Measurements from ENCODE around the gene AKAP13. TPM values are rescaled to one million over a fixed set of nuclear protein-coding genes. Genes with fewer than 3 reads are reported as not detected.

The AKAP13 gene
- polyA plus RNA-seq, 1 of the 3 experiments (the other 2 are of a cell fraction): 8.4 TPM

DNA sequence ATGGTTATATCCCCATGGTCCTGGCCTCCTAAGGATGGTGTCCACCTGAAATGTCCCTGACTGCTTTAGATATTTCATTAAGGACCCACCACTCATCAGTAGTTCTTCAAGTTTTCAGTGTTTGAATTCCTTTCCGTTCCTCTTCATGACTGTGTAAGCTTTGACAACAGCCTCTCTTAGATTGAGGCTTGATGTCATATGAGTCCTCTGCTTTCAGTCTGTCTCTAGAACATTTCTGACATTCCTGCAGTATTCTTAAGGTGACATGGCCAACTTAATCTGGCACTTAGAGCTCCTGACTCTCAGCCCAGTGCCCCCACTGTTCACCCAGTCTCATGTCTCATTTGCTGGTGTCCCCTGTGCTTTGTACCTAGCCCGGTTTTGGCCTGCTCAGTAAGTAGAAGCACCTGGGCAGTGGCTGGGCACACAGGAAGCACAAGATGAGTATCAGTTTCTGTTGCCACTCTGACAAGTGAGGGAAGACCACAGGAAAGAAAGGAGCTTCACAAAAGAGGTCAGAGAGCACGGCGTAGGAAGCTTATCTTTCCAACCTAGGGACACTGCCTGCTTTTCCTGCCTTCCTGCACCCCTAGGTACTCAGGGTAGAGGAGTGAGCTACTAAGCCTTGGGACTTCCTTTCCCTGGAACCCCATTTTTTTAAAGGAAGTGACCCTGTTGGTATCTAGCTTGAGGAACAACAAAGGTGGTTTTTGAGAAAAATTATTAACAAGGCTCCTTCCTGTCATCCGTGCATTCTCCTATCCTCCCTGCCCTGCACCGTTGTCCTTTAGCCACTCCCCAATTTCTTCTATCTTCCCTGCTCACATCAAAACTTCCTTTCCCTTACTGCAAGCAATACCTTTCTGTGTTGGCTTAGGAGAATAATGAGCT lies 311.2 kb downstream of the AKAP13 start:
- peaks cover 57 to 65% of the 10 kb centered on the region in 2 experiments for H3K36me3 ChIP-seq (replicated peaks in 1 of 2; ENCODE audit: control insufficient read depth in 1 of 2, insufficient read depth in 2 of 2, low read length in 1 of 2)
- no peaks in the 10 kb centered on the region for H3K9me2 ChIP-seq
- H3K4me3 ChIP-seq (ENCODE audit: low read depth in 2 of 2, low read length in 1 of 2): no peak overlapping the region
- H3K79me2 ChIP-seq (ENCODE audit: insufficient read depth): no peaks in the 10 kb centered on the region
- H3F3A ChIP-seq (replicated peaks; ENCODE audit: insufficient read depth): no peaks in the 10 kb centered on the region
- 96% methylated on average over 6 of the region's 6 CpGs for WGBS (ENCODE audit: low lambda C conversion rate)
- no peaks in the 10 kb centered on the region for H3K9me3 ChIP-seq
- POLR2A ChIA-PET: no interaction called here
- no peak for DNase-seq
- no peak overlapping the region for H3K4me2 ChIP-seq
- H4K20me1 ChIP-seq (ENCODE audit: insufficient read depth): no peaks in the 10 kb centered on the region
- CTCF ChIA-PET: interaction anchor here (0.9 kb wide), 1 partner anchor 38 kb away, joined by 3 read pairs; no protein-coding TSS in a partner anchor
- no peaks in the 10 kb centered on the region for H3K27me3 ChIP-seq (ENCODE audit: insufficient read depth)
- H3K9ac ChIP-seq: no peak overlapping the region
- H3K27ac ChIP-seq (ENCODE audit: low read depth in 2 of 2, low read length in 1 of 2): no peak overlapping the region; a peak in 1 of 4 replicates
- H3K4me1 ChIP-seq (ENCODE audit: control insufficient read depth in 1 of 2, insufficient read depth in 2 of 2, low read depth in 1 of 2, low read length in 1 of 2): peaks cover 2 to 6% of the 10 kb centered on the region in 2 experiments; a peak in 2 of 4 replicates
- TF ChIP-seq ELF1 (IDR thresholded peaks at IDR 0.05): no peak
- TF ChIP-seq NRF1 (IDR thresholded peaks at IDR 0.05; ENCODE audit: low read depth, low read length): no peak
- TF ChIP-seq GABPA (IDR thresholded peaks at IDR 0.05; ENCODE audit: low read depth): no peak
- no peak for TF ChIP-seq SIN3A (IDR thresholded peaks at IDR 0.05; ENCODE audit: borderline replicate concordance, low read depth, low read length)
- no peak for TF ChIP-seq FOXM1 (IDR thresholded peaks at IDR 0.05; ENCODE audit: low read depth)
- no peak for TF ChIP-seq TEAD4 (IDR thresholded peaks at IDR 0.05; ENCODE audit: borderline replicate concordance, insufficient read depth)
- TF ChIP-seq EZH2phosphoT487 (IDR thresholded peaks at IDR 0.05; ENCODE audit: borderline replicate concordance, low read depth): no peak
- TF ChIP-seq USF2 (IDR thresholded peaks at IDR 0.05; ENCODE audit: borderline replicate concordance, low read depth, low read length): no peak
- no peak for TF ChIP-seq RXRA (IDR thresholded peaks at IDR 0.05; ENCODE audit: borderline replicate concordance, low read depth)
- no peak for TF ChIP-seq USF1 (IDR thresholded peaks at IDR 0.05; ENCODE audit: borderline replicate concordance, low read depth)
- no peak for TF ChIP-seq FOSL2 (IDR thresholded peaks at IDR 0.05; ENCODE audit: borderline replicate concordance, low read depth)
- TF ChIP-seq YY1 (IDR thresholded peaks at IDR 0.05; ENCODE audit: low read depth): no peak
- no peak for TF ChIP-seq REST (IDR thresholded peaks at IDR 0.05; ENCODE audit: low read depth, low read length)
- no peak for TF ChIP-seq JUND (IDR thresholded peaks at IDR 0.05)
- TF ChIP-seq SMC3 (IDR thresholded peaks at IDR 0.05; ENCODE audit: low read depth, low read length): no peak
- TF ChIP-seq RCOR1 (IDR thresholded peaks at IDR 0.05; ENCODE audit: low read length): no peak
- TF ChIP-seq TCF12 (IDR thresholded peaks at IDR 0.05): no peak
- no peak for TF ChIP-seq NFIC (IDR thresholded peaks at IDR 0.05; ENCODE audit: borderline replicate concordance)
- no peak overlapping the region for H2AFZ ChIP-seq (ENCODE audit: low read depth)

Measured in SK-N-SH (cell line).